ENCODE data around the gene PAPOLA.
A peak's percentile ranks its signal among the peaks of the same experiment; 100 is the strongest.
"Not testable (repeated sequence)": the region's sequence is repeated elsewhere in the genome, so short reads cannot be mapped to it uniquely, and the experiment has no call there.

Gene PAPOLA

GRCh38 chr14:96502621-96503305, 581 bp downstream of the PAPOLA start:
- peak; percentile 12 for DNase-seq (ENCODE audit: low read depth)

GRCh38 chr14:96503306-96503679, 1.1 kb downstream of the PAPOLA start:
- no peak for DNase-seq (ENCODE audit: low read depth)

- DNase-seq (ENCODE audit: low read depth) = not testable (repeated sequence)
Observed at GRCh38 chr14:96504353-96504752, 2.2 kb downstream of the PAPOLA start.

GRCh38 chr14:96507723-96508122, 5.5 kb downstream of the PAPOLA start:
- DNase-seq (ENCODE audit: low read depth) = no peak

- no peak for DNase-seq (ENCODE audit: low read depth)
Observed at GRCh38 chr14:96508900-96509299, 6.7 kb downstream of the PAPOLA start.

- DNase-seq (ENCODE audit: low read depth) = no peak
Observed at GRCh38 chr14:96509457-96510090, 7.4 kb downstream of the PAPOLA start.

- no peak for DNase-seq (ENCODE audit: low read depth)
Observed at GRCh38 chr14:96511146-96511545, 9.0 kb downstream of the PAPOLA start.

- DNase-seq (ENCODE audit: low read depth) = no peak
Observed at GRCh38 chr14:96511667-96512066, 9.5 kb downstream of the PAPOLA start.

- no peak for DNase-seq (ENCODE audit: low read depth)
Observed at GRCh38 chr14:96512122-96512521, 9.9 kb downstream of the PAPOLA start.

- no peak for DNase-seq (ENCODE audit: low read depth)
Observed at GRCh38 chr14:96512602-96513397, 10.6 kb downstream of the PAPOLA start.

- DNase-seq (ENCODE audit: low read depth) = no peak
Observed at GRCh38 chr14:96514694-96515093, 12.5 kb downstream of the PAPOLA start.

- no peak for DNase-seq (ENCODE audit: low read depth)
Observed at GRCh38 chr14:96515731-96516130, 13.5 kb downstream of the PAPOLA start.

GRCh38 chr14:96516351-96516750, 14.2 kb downstream of the PAPOLA start:
- DNase-seq (ENCODE audit: low read depth) = no peak

GRCh38 chr14:96519970-96520369, 17.8 kb downstream of the PAPOLA start:
- DNase-seq (ENCODE audit: low read depth) = no peak

- DNase-seq (ENCODE audit: low read depth) = no peak
Observed at GRCh38 chr14:96525452-96525851, 23.3 kb downstream of the PAPOLA start.

- no peak for DNase-seq (ENCODE audit: low read depth)
Observed at GRCh38 chr14:96532632-96533031, 30.4 kb downstream of the PAPOLA start.

- no peak for DNase-seq (ENCODE audit: low read depth)
Observed at GRCh38 chr14:96536807-96537206, 34.6 kb downstream of the PAPOLA start.

- DNase-seq (ENCODE audit: low read depth) = no peak
Observed at GRCh38 chr14:96538097-96538989, 36.2 kb downstream of the PAPOLA start.

GRCh38 chr14:96538990-96539317, 36.8 kb downstream of the PAPOLA start:
- no peak for DNase-seq (ENCODE audit: low read depth)

GRCh38 chr14:96554315-96554910, 52.2 kb downstream of the PAPOLA start:
- DNase-seq (ENCODE audit: low read depth) = no peak

GRCh38 chr14:96559571-96559970, 57.4 kb downstream of the PAPOLA start:
- DNase-seq (ENCODE audit: low read depth) = no peak

GRCh38 chr14:96564389-96564788, 62.2 kb downstream of the PAPOLA start:
- no peak for DNase-seq (ENCODE audit: low read depth)
